DND-41 (cell line): ENCODE results near the gene EFNB2.

ENCODE experiments used
- ATAC-seq: fragments of 200-7000 bp; cut with Tn5 transposase; 3 replicates; pipeline ENCODE4 v1.9.1; 2021; ENCODE audit warnings: low read depth; ENCODE audit not compliant: insufficient read depth
- DNase-seq: peaks from one replicate; pipeline ENCODE4 v3.0.0-alpha.2; 2020
- H2AFZ ChIP-seq: 2 replicates; pipeline ENCODE4 v1.6.0; 2012; ENCODE audit warnings: low read depth, low read length
- H3K27ac ChIP-seq: 2 replicates; pipeline ENCODE4 v1.5.1; 2012; ENCODE audit warnings: low read length, inconsistent platforms
- H3K27me3 ChIP-seq: fragments of 200-600 bp; sonication (generic); 2 replicates; pipeline ENCODE4 v1.6.0; 2012; ENCODE audit warnings: low read length, mild to moderate bottlenecking, inconsistent platforms; ENCODE audit not compliant: insufficient read depth, poor library complexity
- H3K36me3 ChIP-seq: 2 replicates; pipeline ENCODE4 v1.5.1; 2012; ENCODE audit warnings: low read length, inconsistent platforms; ENCODE audit not compliant: insufficient read depth
- H3K4me1 ChIP-seq: 2 replicates; pipeline ENCODE4 v1.5.1; 2012; ENCODE audit warnings: mild to moderate bottlenecking, low read length; ENCODE audit not compliant: insufficient read depth
- H3K4me2 ChIP-seq: 2 replicates; pipeline ENCODE4 v1.6.0; 2012; ENCODE audit warnings: mild to moderate bottlenecking, moderate library complexity, low read length, inconsistent platforms; ENCODE audit not compliant: insufficient read depth
- H3K4me3 ChIP-seq, 2 experiments: fragments of 200-600 bp in 1 of 2; shearing (Covaris generic) in 1 of 2; 2 replicates each; pipeline ENCODE4 v1.5.1; 2012 to 2016; ENCODE audit warnings: inconsistent platforms in 2 of 2, low read length in 2 of 2, mild to moderate bottlenecking in 2 of 2, low read depth in 1 of 2, moderate library complexity in 1 of 2
- H3K79me2 ChIP-seq: 2 replicates; pipeline ENCODE4 v1.6.0; 2012; ENCODE audit warnings: low read length, inconsistent platforms; ENCODE audit not compliant: insufficient read depth
- H3K9ac ChIP-seq: 2 replicates; pipeline ENCODE4 v1.6.0; 2012; ENCODE audit warnings: low read depth, mild to moderate bottlenecking, inconsistent platforms, low read length, moderate library complexity
- H3K9me3 ChIP-seq: 2 replicates; pipeline ENCODE4 v1.5.1; 2012; ENCODE audit warnings: low read length, moderate library complexity, mild to moderate bottlenecking, inconsistent platforms; ENCODE audit not compliant: insufficient read depth, severe bottlenecking
- H4K20me1 ChIP-seq: 2 replicates; pipeline ENCODE4 v1.6.0; 2012; ENCODE audit warnings: low read length; ENCODE audit not compliant: insufficient read depth
- CTCF ChIP-seq: IDR thresholded peaks from 2 replicates; pipeline ENCODE4 v1.5.1; 2012; ENCODE audit warnings: borderline replicate concordance, low read length, moderate library complexity, mild to moderate bottlenecking; ENCODE audit not compliant: poor library complexity, severe bottlenecking; ENCODE audit errors: extremely low read depth
- EZH2 ChIP-seq: IDR thresholded peaks from 3 replicates; pipeline ENCODE4 v1.6.1; 2012; ENCODE audit warnings: borderline replicate concordance, low read depth, mild to moderate bottlenecking, moderate library complexity, low read length, inconsistent platforms; ENCODE audit not compliant: severe bottlenecking

Gene EFNB2

DNA sequence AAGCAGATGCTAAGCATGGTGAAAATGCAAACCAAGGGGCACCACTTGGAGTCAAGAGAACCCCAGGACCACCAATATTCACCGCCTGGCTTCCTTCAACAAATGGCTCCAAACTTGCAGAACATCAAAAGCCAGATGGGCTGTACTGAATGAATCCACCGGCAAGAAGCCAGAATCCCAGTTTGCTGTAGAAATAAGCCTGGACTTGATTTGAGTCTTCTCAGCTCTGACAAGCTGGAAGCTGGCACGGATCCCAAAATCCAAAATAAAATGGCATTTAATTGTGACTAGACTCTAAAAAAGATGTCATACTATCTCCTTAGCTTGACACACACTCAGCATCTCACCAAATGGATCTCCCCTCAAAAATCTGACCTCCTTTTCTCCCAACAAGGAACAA is 11.9 kb downstream of the EFNB2 start:
- Histone ChIP-seq H3K4me3 (no peak overlapping the region), H2AFZ (no peak overlapping the region), H3K27ac (no peak overlapping the region), H3K27me3 (no peaks in the 10 kb centered on the region), H3K4me2 (no peak overlapping the region), H3K36me3 (no peaks in the 10 kb centered on the region), H3K79me2 (no peaks in the 10 kb centered on the region), H3K9ac (no peak overlapping the region), H3K9me3 (no peaks in the 10 kb centered on the region), H3K4me1 (no peaks in the 10 kb centered on the region), H4K20me1 (no peaks in the 10 kb centered on the region)
- DNase-seq (no peak), ATAC-seq (no peak)
- TF ChIP-seq EZH2 (no peak), CTCF (no peak)

- no peak for TF ChIP-seq EZH2
- no peak for TF ChIP-seq CTCF
- ATAC-seq (no peak), DNase-seq (no peak)
- H3K79me2 ChIP-seq = no peaks in the 10 kb centered on the region
- no peak overlapping the region for H3K4me2 ChIP-seq
- no peaks in the 10 kb centered on the region for H3K9me3 ChIP-seq
- no peaks in the 10 kb centered on the region for H4K20me1 ChIP-seq
- H3K27ac ChIP-seq = no peak overlapping the region
- H3K4me3 ChIP-seq = no peak overlapping the region
- H3K9ac ChIP-seq = no peak overlapping the region
- no peaks in the 10 kb centered on the region for H3K4me1 ChIP-seq
- no peaks in the 10 kb centered on the region for H3K27me3 ChIP-seq
- no peaks in the 10 kb centered on the region for H3K36me3 ChIP-seq
- H2AFZ ChIP-seq = no peak overlapping the region
Measured at GRCh38 chr13:106522898-106523525, 12.4 kb downstream of the EFNB2 start.

DNA sequence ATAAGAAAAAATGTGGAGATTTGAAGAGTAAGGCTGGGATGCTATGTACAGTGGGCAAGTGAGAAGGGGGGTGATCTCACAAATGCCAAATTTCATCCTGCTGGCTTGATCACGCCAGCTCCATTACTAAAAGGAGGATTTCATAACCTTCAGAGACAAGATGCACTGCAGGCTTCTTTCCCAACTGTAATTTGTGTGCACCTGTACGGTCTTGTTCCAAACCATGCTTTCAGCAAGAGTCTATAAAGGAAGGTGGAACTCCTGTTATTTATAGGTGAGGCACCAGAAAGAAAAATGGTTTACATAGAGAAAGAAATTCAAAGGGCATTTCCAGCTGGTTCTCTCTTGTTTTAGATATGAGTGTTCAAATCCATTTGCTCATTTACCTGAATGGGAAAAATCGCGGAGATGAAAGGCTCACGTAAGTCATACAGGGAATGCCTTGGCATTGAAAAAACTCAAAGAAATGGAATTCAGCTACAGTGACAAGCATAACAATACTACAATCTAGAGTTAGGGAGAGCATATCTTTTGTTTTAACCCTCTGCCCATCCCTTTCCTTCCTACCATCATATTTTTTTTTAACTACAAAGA is 13.3 kb downstream of the EFNB2 start:
- H3K27me3 ChIP-seq = no peaks in the 10 kb centered on the region
- DNase-seq = no peak
- no peaks in the 10 kb centered on the region for H3K79me2 ChIP-seq
- H3K4me1 ChIP-seq = no peaks in the 10 kb centered on the region
- no peak overlapping the region for H3K4me2 ChIP-seq
- H2AFZ ChIP-seq = no peak overlapping the region
- no peaks in the 10 kb centered on the region for H3K9me3 ChIP-seq
- H3K4me3 ChIP-seq = no peak overlapping the region
- H3K27ac ChIP-seq = no peak overlapping the region
- no peak for ATAC-seq
- no peaks in the 10 kb centered on the region for H3K36me3 ChIP-seq
- TF ChIP-seq CTCF (no peak), EZH2 (no peak)
- no peaks in the 10 kb centered on the region for H4K20me1 ChIP-seq
- no peak overlapping the region for H3K9ac ChIP-seq
